ENCODE measurements around the gene TAS2R5. TPM values are rescaled to one million over a fixed set of nuclear protein-coding genes. Genes with fewer than 3 reads are reported as not detected.
"Not testable (repeated sequence)": the region's sequence is repeated elsewhere in the genome, so short reads cannot be mapped to it uniquely, and the experiment has no call there.

TAS2R5 gene
- total RNA-seq, 1 experiment from 2014 or later, result 1.7 TPM

DNA sequence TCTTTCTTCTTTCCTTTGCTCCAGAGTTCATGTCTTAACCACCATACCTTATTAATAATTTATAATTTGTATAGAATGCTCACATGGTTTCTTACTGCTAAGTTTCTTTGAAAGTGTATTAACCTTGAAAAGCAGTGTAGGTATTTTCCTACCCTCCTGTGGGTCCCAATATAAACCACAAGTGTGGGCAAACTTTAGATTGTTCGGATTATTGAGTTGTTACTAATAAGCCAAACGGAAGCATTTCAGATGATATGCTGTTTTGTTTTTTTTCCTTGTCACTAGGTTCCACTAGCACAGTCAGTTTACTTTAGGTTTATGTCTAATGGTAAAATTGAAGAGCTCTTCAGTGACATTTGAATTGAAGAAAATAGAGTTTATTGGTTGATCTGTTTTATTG, 41.6 kb upstream of the TAS2R5 start:
- intact Hi-C loops (cut with micrococcal nuclease; ENCODE audit: unreplicated experiment), result no loop called here
- CTCF ChIA-PET, result no interaction called here
- H3K27me3 Mint-ChIP-seq (ENCODE audit: insufficient read depth, unreplicated experiment), result no peaks in the 10 kb centered on the region
- TF ChIP-seq CTCF (IDR thresholded peaks at IDR 0.05; ENCODE audit: insufficient read depth in 1 of 2, low read depth in 1 of 2, low read length in 1 of 2, severe bottlenecking in 1 of 2, unreplicated experiment in 1 of 2), result no peak
- H3K4me1 ChIP-seq, result no peaks in the 10 kb centered on the region
- peaks cover 7% of the 10 kb centered on the region for H3K36me3 ChIP-seq (ENCODE audit: control insufficient read depth, insufficient read depth, low read length)
- H3K4me3 ChIP-seq (ENCODE audit: low read depth, low read length), result no peak overlapping the region
- peaks cover 15% of the 10 kb centered on the region; the same call in 1 of the 2 replicates for H3K9me3 ChIP-seq
- no peak overlapping the region for H3K27ac Mint-ChIP-seq (ENCODE audit: unreplicated experiment)
- no peak for DNase-seq
- H3K9me3 Mint-ChIP-seq (ENCODE audit: unreplicated experiment), result peaks cover 13% of the 10 kb centered on the region
- H3K27me3 ChIP-seq (replicated peaks; ENCODE audit: control insufficient read depth, insufficient read depth, low read length), result no peaks in the 10 kb centered on the region
- H3K4me3 Mint-ChIP-seq (ENCODE audit: unreplicated experiment), result no peak overlapping the region
- H3K4me1 Mint-ChIP-seq (ENCODE audit: low read depth, unreplicated experiment), result no peaks in the 10 kb centered on the region
- H3K36me3 Mint-ChIP-seq (ENCODE audit: insufficient read depth, unreplicated experiment), result peaks cover 81% of the 10 kb centered on the region
- POLR2A ChIA-PET, result no interaction called here
- no TSS peak for BruUV-seq (replicated peaks)

- intact Hi-C loops (cut with micrococcal nuclease; ENCODE audit: unreplicated experiment); H3K27ac Mint-ChIP-seq (ENCODE audit: unreplicated experiment); POLR2A ChIA-PET; H3K4me1 Mint-ChIP-seq (ENCODE audit: low read depth, unreplicated experiment); H3K27me3 Mint-ChIP-seq (ENCODE audit: insufficient read depth, unreplicated experiment); CTCF ChIA-PET; H3K4me3 ChIP-seq (ENCODE audit: low read depth, low read length); H3K36me3 ChIP-seq (ENCODE audit: control insufficient read depth, insufficient read depth, low read length); H3K4me1 ChIP-seq; H3K4me3 Mint-ChIP-seq (ENCODE audit: unreplicated experiment); H3K27me3 ChIP-seq (replicated peaks; ENCODE audit: control insufficient read depth, insufficient read depth, low read length); BruUV-seq (replicated peaks): not testable (repeated sequence)
- peaks cover 15% of the 10 kb centered on the region; the same call in 1 of the 2 replicates for H3K9me3 ChIP-seq
- peaks cover 13% of the 10 kb centered on the region for H3K9me3 Mint-ChIP-seq (ENCODE audit: unreplicated experiment)
- peaks cover 73% of the 10 kb centered on the region for H3K36me3 Mint-ChIP-seq (ENCODE audit: insufficient read depth, unreplicated experiment)
- peak in 1 of 2 experiments; percentile 38 for DNase-seq
Observed at GRCh38 chr7:141751904-141752303, 38.1 kb upstream of the TAS2R5 start.

DNA sequence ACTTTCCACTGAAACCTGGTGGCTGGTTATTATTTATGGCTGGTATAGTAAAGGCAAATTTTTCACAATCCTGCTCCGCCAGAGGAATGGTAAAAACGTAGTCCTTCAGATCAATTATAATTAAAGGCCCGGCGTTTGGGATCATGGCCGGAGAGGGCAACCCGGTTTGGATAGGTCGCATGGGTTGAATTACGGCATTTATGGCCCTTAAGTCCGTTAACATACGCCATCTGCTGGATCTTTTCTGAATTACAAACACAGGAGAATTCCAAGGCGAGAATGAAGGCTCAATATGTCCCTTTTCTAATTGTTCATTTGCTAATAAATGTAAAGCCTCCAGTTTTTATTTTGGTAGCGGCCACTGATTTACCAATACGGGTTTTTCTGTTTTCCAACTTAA, 37.4 kb upstream of the TAS2R5 start:
- no peaks in the 10 kb centered on the region for H3K27me3 ChIP-seq (replicated peaks; ENCODE audit: control insufficient read depth, insufficient read depth, low read length)
- H3K9me3 ChIP-seq, result peaks cover 15% of the 10 kb centered on the region; the same call in 1 of the 2 replicates
- Mint-ChIP-seq H3K9me3 (ENCODE audit: unreplicated experiment) (peaks cover 13% of the 10 kb centered on the region), H3K36me3 (ENCODE audit: insufficient read depth, unreplicated experiment) (peaks cover 79% of the 10 kb centered on the region), H3K27me3 (ENCODE audit: insufficient read depth, unreplicated experiment) (no peaks in the 10 kb centered on the region), H3K4me3 (ENCODE audit: unreplicated experiment) (no peak overlapping the region), H3K27ac (ENCODE audit: unreplicated experiment) (no peak overlapping the region), H3K4me1 (ENCODE audit: low read depth, unreplicated experiment) (no peaks in the 10 kb centered on the region)
- peaks cover 5% of the 10 kb centered on the region for H3K36me3 ChIP-seq (ENCODE audit: control insufficient read depth, insufficient read depth, low read length)
- ChIA-PET POLR2A (no interaction called here), CTCF (no interaction called here)
- no peak overlapping the region for H3K4me3 ChIP-seq (ENCODE audit: low read depth, low read length)
- intact Hi-C loops (cut with micrococcal nuclease; ENCODE audit: unreplicated experiment), result no loop called here
- H3K4me1 ChIP-seq, result no peaks in the 10 kb centered on the region
- DNase-seq, result peak in 1 of 2 experiments; percentile 30
- BruUV-seq (replicated peaks), result no TSS peak
- peak in 1 of 2 experiments; percentile 40 for TF ChIP-seq CTCF (IDR thresholded peaks at IDR 0.05; ENCODE audit: insufficient read depth in 1 of 2, low read depth in 1 of 2, low read length in 1 of 2, severe bottlenecking in 1 of 2, unreplicated experiment in 1 of 2)

DNA sequence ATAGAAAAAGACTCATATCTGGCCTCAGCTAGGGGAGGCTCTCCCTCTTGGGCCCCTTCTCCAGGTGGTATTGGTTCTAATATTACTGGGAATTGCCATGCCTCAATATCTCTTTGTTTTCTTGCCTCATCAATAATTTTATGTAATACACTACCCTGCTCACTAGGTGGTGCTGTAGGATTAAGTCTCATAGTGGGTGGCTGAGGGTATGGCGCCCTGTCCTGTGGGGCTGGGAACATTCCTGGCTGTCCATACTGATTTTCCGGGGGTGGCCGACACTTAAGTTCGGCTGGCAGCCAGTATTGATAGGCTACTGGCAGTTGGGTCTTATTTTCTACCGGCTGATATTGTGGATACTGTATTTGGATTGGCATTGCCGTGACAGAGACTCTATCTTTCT, 35.1 kb upstream of the TAS2R5 start:
- H3K9me3 Mint-ChIP-seq (ENCODE audit: unreplicated experiment), result peaks cover 13% of the 10 kb centered on the region
- H3K4me3 Mint-ChIP-seq (ENCODE audit: unreplicated experiment), result no peak overlapping the region
- no peak overlapping the region for H3K27ac Mint-ChIP-seq (ENCODE audit: unreplicated experiment)
- CTCF ChIA-PET, result no interaction called here
- BruUV-seq (replicated peaks), result no TSS peak
- Histone ChIP-seq H3K4me3 (ENCODE audit: low read depth, low read length) (no peak overlapping the region), H3K4me1 (no peaks in the 10 kb centered on the region), H3K27me3 (replicated peaks; ENCODE audit: control insufficient read depth, insufficient read depth, low read length) (no peaks in the 10 kb centered on the region), H3K9me3 (peaks cover 15% of the 10 kb centered on the region; the same call in 1 of the 2 replicates), H3K36me3 (ENCODE audit: control insufficient read depth, insufficient read depth, low read length) (peaks cover 2% of the 10 kb centered on the region)
- TF ChIP-seq CTCF (IDR thresholded peaks at IDR 0.05; ENCODE audit: insufficient read depth in 1 of 2, low read depth in 1 of 2, low read length in 1 of 2, severe bottlenecking in 1 of 2, unreplicated experiment in 1 of 2), result peak; percentile 45 to 68
- POLR2A ChIA-PET, result no interaction called here
- intact Hi-C loops (cut with micrococcal nuclease; ENCODE audit: unreplicated experiment), result loop anchor here (1.0 kb wide), 1 partner anchor 31 kb away; no protein-coding TSS in a partner anchor
- no peaks in the 10 kb centered on the region for H3K4me1 Mint-ChIP-seq (ENCODE audit: low read depth, unreplicated experiment)
- H3K27me3 Mint-ChIP-seq (ENCODE audit: insufficient read depth, unreplicated experiment), result no peaks in the 10 kb centered on the region
- H3K36me3 Mint-ChIP-seq (ENCODE audit: insufficient read depth, unreplicated experiment), result peaks cover 73% of the 10 kb centered on the region
- DNase-seq, result peak in 1 of 2 experiments; percentile 58

Data from Caco-2 (cell line).